ENCODE measurements around the gene ENAM.

- TF ChIP-seq CTCF (IDR thresholded peaks at IDR 0.05 in 2 of 3, conservative IDR thresholded peaks at IDR 0.05 in 1 of 3; ENCODE audit: borderline replicate concordance in 1 of 3, insufficient read depth in 1 of 3, low read depth in 2 of 3, low read length in 2 of 3) = no peak
- no peak for TF ChIP-seq POLR2A (IDR thresholded peaks at IDR 0.05; ENCODE audit: borderline replicate concordance, extremely low read depth, insufficient read depth, insufficient read length)
Observed at GRCh38 chr4:70678383-70678999, 49.9 kb downstream of the ENAM start.
